Measurements from ENCODE around the gene BPIFB2. TPM values are rescaled to one million over a fixed set of nuclear protein-coding genes. Genes with fewer than 3 reads are reported as not detected.

BPIFB2 gene
- total RNA-seq, 1 donor from 2014 or later = not detected

GRCh38 chr20:32984631-32985354 is 22.7 kb upstream of the BPIFB2 start:
- DNase-seq (ENCODE audit: low read depth) = no peak
- no peak for TF ChIP-seq CTCF (IDR thresholded peaks at IDR 0.05; ENCODE audit: insufficient read depth, low read length, severe bottlenecking)
- Histone ChIP-seq H3K4me3 (ENCODE audit: low read depth, low read length) (no peak overlapping the region), H3K36me3 (ENCODE audit: control insufficient read depth, insufficient read depth, low read length) (no peaks in the 10 kb centered on the region), H3K27me3 (ENCODE audit: control insufficient read depth, insufficient read depth, low read length) (no peaks in the 10 kb centered on the region)
- no peak for FAIRE-seq

- FAIRE-seq (no peak), DNase-seq (ENCODE audit: low read depth) (no peak)
- TF ChIP-seq CTCF (IDR thresholded peaks at IDR 0.05; ENCODE audit: insufficient read depth, low read length, severe bottlenecking) = no peak
- Histone ChIP-seq H3K27me3 (ENCODE audit: control insufficient read depth, insufficient read depth, low read length) (no peaks in the 10 kb centered on the region), H3K4me3 (ENCODE audit: low read depth, low read length) (no peak overlapping the region), H3K36me3 (ENCODE audit: control insufficient read depth, insufficient read depth, low read length) (no peaks in the 10 kb centered on the region)
Measured at GRCh38 chr20:32985596-32985995, 21.9 kb upstream of the BPIFB2 start.

- H3K36me3 ChIP-seq (ENCODE audit: control insufficient read depth, insufficient read depth, low read length) = no peaks in the 10 kb centered on the region
- H3K27me3 ChIP-seq (ENCODE audit: control insufficient read depth, insufficient read depth, low read length) = no peaks in the 10 kb centered on the region
- no peak overlapping the region for H3K4me3 ChIP-seq (ENCODE audit: low read depth, low read length)
- FAIRE-seq (no peak), DNase-seq (ENCODE audit: low read depth) (no peak)
- no peak for TF ChIP-seq CTCF (IDR thresholded peaks at IDR 0.05; ENCODE audit: insufficient read depth, low read length, severe bottlenecking)
Measured at GRCh38 chr20:32986331-32986966, 21.1 kb upstream of the BPIFB2 start.

- H3K36me3 ChIP-seq (ENCODE audit: control insufficient read depth, insufficient read depth, low read length) = no peaks in the 10 kb centered on the region
- no peak overlapping the region for H3K4me3 ChIP-seq (ENCODE audit: low read depth, low read length)
- H3K27me3 ChIP-seq (ENCODE audit: control insufficient read depth, insufficient read depth, low read length) = no peaks in the 10 kb centered on the region
- DNase-seq (ENCODE audit: low read depth) (no peak), FAIRE-seq (no peak)
- TF ChIP-seq CTCF (IDR thresholded peaks at IDR 0.05; ENCODE audit: insufficient read depth, low read length, severe bottlenecking) = no peak
Measured at GRCh38 chr20:32987044-32987825, 20.3 kb upstream of the BPIFB2 start.

- no peak for DNase-seq (ENCODE audit: low read depth)
- no peak for FAIRE-seq
Measured at GRCh38 chr20:32988008-32988407, 19.5 kb upstream of the BPIFB2 start.

More at GRCh38 chr20:32988008-32988407, 19.5 kb upstream of the BPIFB2 start:
- Histone ChIP-seq H3K36me3 (ENCODE audit: control insufficient read depth, insufficient read depth, low read length) (no peaks in the 10 kb centered on the region), H3K4me3 (ENCODE audit: low read depth, low read length) (no peak overlapping the region), H3K27me3 (ENCODE audit: control insufficient read depth, insufficient read depth, low read length) (no peaks in the 10 kb centered on the region)
- no peak for TF ChIP-seq CTCF (IDR thresholded peaks at IDR 0.05; ENCODE audit: insufficient read depth, low read length, severe bottlenecking)

Measured in bronchial epithelial cell (primary cell).